A549 (cell line): Measurements from ENCODE around the gene RALGDS.

Source experiments
- CTCF ChIP-seq: fragments of >200 bp; sonication (Bioruptor Twin); formaldehyde crosslinking; IDR thresholded peaks from 3 replicates; pipeline ENCODE4 v1.5.1; 2016
- EP300 ChIP-seq, 2 experiments: fragments of >200 bp; sonication (Bioruptor Twin); formaldehyde crosslinking; IDR thresholded peaks; 2 replicates in 1 of 2; 3 replicates in 1 of 2; pipeline ENCODE4 v1.6.1; 2016 to 2017
- JUNB ChIP-seq: fragments of >200 bp; sonication (Bioruptor Twin); formaldehyde crosslinking; IDR thresholded peaks from 2 replicates; pipeline ENCODE4 v1.6.1; 2016
- POLR2A ChIP-seq: IDR thresholded peaks from 2 replicates; pipeline ENCODE4 v1.6.1; 2012; ENCODE audit warnings: mild to moderate bottlenecking, low read length
- REST ChIP-seq: fragments of 200-600 bp; sonication (generic); IDR thresholded peaks from 2 replicates; pipeline ENCODE4 v1.6.1; 2016; ENCODE audit warnings: antibody characterized with exemption, mild to moderate bottlenecking, moderate library complexity

GRCh38 chr9:133088146-133088750 lies 32.8 kb downstream of the RALGDS start:
- no peak for TF ChIP-seq CTCF
- no peak for TF ChIP-seq JUNB
- no peak for TF ChIP-seq POLR2A
- no peak for TF ChIP-seq REST
- TF ChIP-seq EP300 (IDR thresholded peaks at IDR 0.05) = no peak
